ENCODE measurements around the gene CACNA2D3. TPM values are rescaled to one million over a fixed set of nuclear protein-coding genes. Genes with fewer than 3 reads are reported as not detected.
A peak's percentile ranks its signal among the peaks of the same experiment; 100 is the strongest.

Gene CACNA2D3
- total and polyA plus RNA-seq, 2 experiments from 2014 or later, result 1.1 to 2.5 TPM

DNA sequence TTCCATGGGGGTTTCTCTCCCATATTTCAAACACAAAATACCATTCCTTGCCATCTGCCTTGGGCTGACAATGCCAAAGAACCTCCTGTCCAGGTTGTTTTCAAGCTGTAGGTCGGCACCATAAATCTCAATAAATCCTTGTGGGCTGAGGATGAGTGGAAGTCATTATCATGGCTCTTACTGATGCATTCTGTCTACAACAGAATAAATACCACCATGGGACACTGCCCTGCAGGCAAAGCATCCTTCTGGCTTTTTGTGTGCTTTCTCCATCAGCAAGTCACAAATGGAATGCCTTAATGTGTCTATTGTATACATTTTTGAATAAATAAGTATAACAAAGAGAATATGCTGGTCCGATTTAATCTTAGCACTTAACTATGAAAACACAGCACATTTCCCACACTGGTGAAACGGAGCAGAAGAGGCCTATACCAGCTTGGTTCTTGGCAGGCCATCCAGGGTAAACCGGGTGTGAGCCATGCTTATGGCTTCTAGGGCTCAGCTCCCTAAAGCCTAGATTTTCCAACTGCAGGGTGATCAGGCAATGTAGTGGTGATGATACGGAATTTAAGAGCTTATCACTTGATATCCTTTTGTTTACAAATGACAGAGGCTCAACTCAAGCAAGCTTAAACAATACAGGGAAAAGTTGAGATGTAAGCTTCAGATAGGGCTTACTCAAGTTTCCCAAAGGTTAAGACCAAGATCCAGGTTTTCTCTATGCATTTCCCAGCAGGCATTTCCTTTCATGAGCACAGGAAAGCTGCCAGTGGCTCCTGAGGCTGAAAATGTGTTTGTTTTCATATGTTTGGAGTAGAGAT lies 938.8 kb downstream of the CACNA2D3 start:
- Histone ChIP-seq H3K9me3 (ENCODE audit: low read depth) (no peaks in the 10 kb centered on the region), H2AFZ (no peak overlapping the region), H3K27me3 (no peaks in the 10 kb centered on the region), H3K4me3 (no peak overlapping the region), H3K4me2 (no peak overlapping the region), H4K20me1 (ENCODE audit: insufficient read depth, poor library complexity, severe bottlenecking) (no peaks in the 10 kb centered on the region), H3K79me2 (no peaks in the 10 kb centered on the region), H3K36me3 (replicated peaks; ENCODE audit: insufficient read depth, low read depth) (no peaks in the 10 kb centered on the region), H3K27ac (peak overlapping the region; percentile 56), H3K9me2 (replicated peaks; ENCODE audit: insufficient read depth) (no peaks in the 10 kb centered on the region), H3K4me1 (ENCODE audit: insufficient read depth) (no peaks in the 10 kb centered on the region)
- DNase-seq (ENCODE audit: low spot score), result no peak
- WGBS (ENCODE audit: low lambda C conversion rate, missing lambda C conversion rate), result 65% methylated on average over 5 of the region's 5 CpGs
- TF ChIP-seq EZH2phosphoT487 (IDR thresholded peaks at IDR 0.05; ENCODE audit: low read depth, severe bottlenecking, unreplicated experiment), result no peak
- TF ChIP-seq EZH2 (IDR thresholded peaks at IDR 0.05; ENCODE audit: borderline replicate concordance), result no peak
- TF ChIP-seq, protein P1, sequence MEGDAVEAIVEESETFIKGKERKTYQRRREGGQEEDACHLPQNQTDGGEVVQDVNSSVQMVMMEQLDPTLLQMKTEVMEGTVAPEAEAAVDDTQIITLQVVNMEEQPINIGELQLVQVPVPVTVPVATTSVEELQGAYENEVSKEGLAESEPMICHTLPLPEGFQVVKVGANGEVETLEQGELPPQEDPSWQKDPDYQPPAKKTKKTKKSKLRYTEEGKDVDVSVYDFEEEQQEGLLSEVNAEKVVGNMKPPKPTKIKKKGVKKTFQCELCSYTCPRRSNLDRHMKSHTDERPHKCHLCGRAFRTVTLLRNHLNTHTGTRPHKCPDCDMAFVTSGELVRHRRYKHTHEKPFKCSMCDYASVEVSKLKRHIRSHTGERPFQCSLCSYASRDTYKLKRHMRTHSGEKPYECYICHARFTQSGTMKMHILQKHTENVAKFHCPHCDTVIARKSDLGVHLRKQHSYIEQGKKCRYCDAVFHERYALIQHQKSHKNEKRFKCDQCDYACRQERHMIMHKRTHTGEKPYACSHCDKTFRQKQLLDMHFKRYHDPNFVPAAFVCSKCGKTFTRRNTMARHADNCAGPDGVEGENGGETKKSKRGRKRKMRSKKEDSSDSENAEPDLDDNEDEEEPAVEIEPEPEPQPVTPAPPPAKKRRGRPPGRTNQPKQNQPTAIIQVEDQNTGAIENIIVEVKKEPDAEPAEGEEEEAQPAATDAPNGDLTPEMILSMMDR (IDR thresholded peaks at IDR 0.05; ENCODE audit: poor library complexity), result no peak

DNA sequence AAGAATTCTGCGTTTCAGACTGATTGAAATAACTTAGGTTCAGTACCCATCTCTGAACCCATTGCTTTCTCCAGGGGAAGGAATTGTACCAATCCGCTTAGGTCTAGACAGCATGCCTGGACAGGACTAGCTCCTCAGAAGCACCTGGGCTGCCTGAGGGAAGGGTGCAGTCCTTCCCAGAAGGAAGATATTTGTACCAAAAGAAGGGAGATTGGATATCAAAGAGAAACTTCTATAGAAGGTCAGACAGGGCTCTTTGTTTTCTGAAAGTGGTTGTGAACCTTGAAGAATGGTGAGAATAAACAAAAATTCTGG lies 939.3 kb downstream of the CACNA2D3 start:
- Histone ChIP-seq H3K4me1 (ENCODE audit: insufficient read depth) (no peaks in the 10 kb centered on the region), H3K4me3 (no peak overlapping the region), H3K79me2 (no peaks in the 10 kb centered on the region), H3K9me2 (replicated peaks; ENCODE audit: insufficient read depth) (no peaks in the 10 kb centered on the region), H4K20me1 (ENCODE audit: insufficient read depth, poor library complexity, severe bottlenecking) (no peaks in the 10 kb centered on the region), H2AFZ (no peak overlapping the region), H3K27me3 (no peaks in the 10 kb centered on the region), H3K27ac (peak overlapping the region; percentile 56), H3K9me3 (ENCODE audit: low read depth) (no peaks in the 10 kb centered on the region), H3K36me3 (replicated peaks; ENCODE audit: insufficient read depth, low read depth) (no peaks in the 10 kb centered on the region), H3K4me2 (no peak overlapping the region)
- no peak for TF ChIP-seq EZH2 (IDR thresholded peaks at IDR 0.05; ENCODE audit: borderline replicate concordance)
- TF ChIP-seq, protein P1 (IDR thresholded peaks at IDR 0.05; ENCODE audit: poor library complexity), result no peak
- TF ChIP-seq EZH2phosphoT487 (IDR thresholded peaks at IDR 0.05; ENCODE audit: low read depth, severe bottlenecking, unreplicated experiment), result no peak
- WGBS (ENCODE audit: low lambda C conversion rate, missing lambda C conversion rate), result 50% methylated on average over 2 of the region's 2 CpGs
- DNase-seq (ENCODE audit: low spot score), result no peak

DNA sequence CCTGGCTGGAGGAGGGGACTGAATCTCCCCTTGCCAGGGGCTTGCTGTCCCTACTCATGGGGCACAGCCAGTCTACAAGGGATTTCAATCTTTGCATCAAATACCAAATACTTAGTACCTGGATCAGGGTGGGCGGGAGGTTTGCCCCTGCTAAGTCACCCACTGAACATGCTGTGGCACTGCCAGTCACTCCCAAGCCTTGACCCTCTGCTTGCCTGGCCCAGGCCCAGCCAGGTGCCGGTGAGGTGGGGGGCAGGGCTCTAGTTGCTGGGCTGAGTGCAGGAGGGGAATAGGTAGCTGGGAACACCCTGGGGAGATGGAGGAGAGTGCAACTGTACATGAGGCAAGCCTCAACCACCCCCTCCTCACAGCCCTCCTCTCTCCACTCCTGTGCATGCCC lies 941.8 kb downstream of the CACNA2D3 start:
- Histone ChIP-seq H4K20me1 (ENCODE audit: insufficient read depth, poor library complexity, severe bottlenecking) (no peaks in the 10 kb centered on the region), H3K4me2 (no peak overlapping the region), H3K4me1 (ENCODE audit: insufficient read depth) (no peaks in the 10 kb centered on the region), H3K79me2 (no peaks in the 10 kb centered on the region), H3K9me2 (replicated peaks; ENCODE audit: insufficient read depth) (no peaks in the 10 kb centered on the region), H3K27me3 (no peaks in the 10 kb centered on the region), H3K36me3 (replicated peaks; ENCODE audit: insufficient read depth, low read depth) (no peaks in the 10 kb centered on the region), H3K27ac (no peak overlapping the region), H3K4me3 (no peak overlapping the region), H2AFZ (no peak overlapping the region), H3K9me3 (ENCODE audit: low read depth) (no peaks in the 10 kb centered on the region)
- TF ChIP-seq EZH2phosphoT487 (IDR thresholded peaks at IDR 0.05; ENCODE audit: low read depth, severe bottlenecking, unreplicated experiment) (no peak), EZH2 (IDR thresholded peaks at IDR 0.05; ENCODE audit: borderline replicate concordance) (no peak)
- TF ChIP-seq, protein P1 (IDR thresholded peaks at IDR 0.05; ENCODE audit: poor library complexity), result no peak
- DNase-seq (ENCODE audit: low spot score), result no peak
- WGBS (ENCODE audit: low lambda C conversion rate, missing lambda C conversion rate), result 92% methylated on average over 2 of the region's 2 CpGs

All from hepatocyte (in vitro differentiated cells).